ENCODE measurements around the gene LGR6.

Gene LGR6

GRCh38 chr1:202193614-202194327 lies at the start of gene LGR6:
Gene LGR6, plus strand, starts transcription at chr1:202193799. Its CDS starts 191 bp downstream, at chr1:202193990.
- DNase-seq = no peak

GRCh38 chr1:202144402-202145067 lies 49.1 kb upstream of the LGR6 start, which contains the start of gene ARL8A:
Gene ARL8A, minus strand, starts transcription at chr1:202144737. Its CDS starts 165 bp downstream, at chr1:202144572.
- DNase-seq = peak; percentile 62 to 66

GRCh38 chr1:202145068-202145743 lies 48.4 kb upstream of the LGR6 start:
- peak; percentile 33 to 43 for DNase-seq

GRCh38 chr1:202145744-202146140 lies 47.9 kb upstream of the LGR6 start:
- DNase-seq = peak in 1 of 2 donors; percentile 17

- no peak for DNase-seq
Measured at GRCh38 chr1:202146279-202146678, 47.3 kb upstream of the LGR6 start.

GRCh38 chr1:202146993-202147392 lies 46.6 kb upstream of the LGR6 start:
- no peak for DNase-seq

GRCh38 chr1:202148391-202148790 lies 45.2 kb upstream of the LGR6 start:
- DNase-seq = no peak

- DNase-seq = no peak
Measured at GRCh38 chr1:202149566-202149965, 44.0 kb upstream of the LGR6 start.

- DNase-seq = no peak
Measured at GRCh38 chr1:202150187-202150586, 43.4 kb upstream of the LGR6 start.

- no peak for DNase-seq
Measured at GRCh38 chr1:202150602-202151001, 43.0 kb upstream of the LGR6 start.

- DNase-seq = no peak
Measured at GRCh38 chr1:202151045-202151444, 42.6 kb upstream of the LGR6 start.

- DNase-seq = no peak
Measured at GRCh38 chr1:202152399-202152798, 41.2 kb upstream of the LGR6 start.

GRCh38 chr1:202153284-202153683 lies 40.3 kb upstream of the LGR6 start:
- DNase-seq = no peak

GRCh38 chr1:202154148-202154765 lies 39.3 kb upstream of the LGR6 start:
- DNase-seq = no peak

GRCh38 chr1:202154766-202155477 lies 38.7 kb upstream of the LGR6 start:
- DNase-seq = peak; percentile 65 to 71

- peak in 1 of 2 donors; percentile 21 for DNase-seq
Measured at GRCh38 chr1:202155478-202156021, 38.0 kb upstream of the LGR6 start.

GRCh38 chr1:202156590-202156989 lies 37.0 kb upstream of the LGR6 start:
- no peak for DNase-seq

GRCh38 chr1:202157945-202158344 lies 35.7 kb upstream of the LGR6 start:
- DNase-seq = no peak

- peak in 1 of 2 donors; percentile 22 for DNase-seq
Measured at GRCh38 chr1:202158810-202159533, 34.6 kb upstream of the LGR6 start.

- DNase-seq = peak; percentile 68 to 69
Measured at GRCh38 chr1:202159534-202160371, 33.8 kb upstream of the LGR6 start.

Data from CD4-positive, alpha-beta T cell treated with Interleukin-4 for 1 hour (primary cell).